ENCODE results near the gene DOCK8. TPM values are rescaled to one million over a fixed set of nuclear protein-coding genes. Genes with fewer than 3 reads are reported as not detected.

DOCK8 gene
- total RNA-seq, 1 experiment from 2014 or later = 7.5 TPM

DNA sequence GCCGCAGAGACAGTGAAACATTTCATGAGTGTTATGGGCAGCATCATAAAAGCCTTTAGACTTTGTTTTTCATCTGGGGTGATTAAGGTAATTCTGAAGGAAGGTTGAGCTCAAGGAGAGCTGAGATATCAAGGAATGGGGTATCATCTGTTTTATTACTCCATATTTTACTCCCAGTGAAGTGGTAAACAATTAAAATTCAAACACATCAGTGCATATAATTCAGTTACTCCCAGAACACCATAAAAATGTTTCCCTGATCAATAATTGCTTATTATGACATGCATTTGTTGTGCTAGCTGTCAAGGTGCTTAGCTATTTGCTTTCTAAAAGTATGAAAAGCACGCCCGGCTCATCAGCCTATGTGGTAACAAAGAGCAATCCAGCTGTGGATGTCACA lies 81.7 kb downstream of the DOCK8 start:
- intact Hi-C loops (cut with micrococcal nuclease; ENCODE audit: unreplicated experiment) = no loop called here
- H4K20me1 ChIP-seq (ENCODE audit: insufficient read depth) = no peaks in the 10 kb centered on the region
- no peak overlapping the region for H3K4me3 ChIP-seq
- TF ChIP-seq, protein P1, sequence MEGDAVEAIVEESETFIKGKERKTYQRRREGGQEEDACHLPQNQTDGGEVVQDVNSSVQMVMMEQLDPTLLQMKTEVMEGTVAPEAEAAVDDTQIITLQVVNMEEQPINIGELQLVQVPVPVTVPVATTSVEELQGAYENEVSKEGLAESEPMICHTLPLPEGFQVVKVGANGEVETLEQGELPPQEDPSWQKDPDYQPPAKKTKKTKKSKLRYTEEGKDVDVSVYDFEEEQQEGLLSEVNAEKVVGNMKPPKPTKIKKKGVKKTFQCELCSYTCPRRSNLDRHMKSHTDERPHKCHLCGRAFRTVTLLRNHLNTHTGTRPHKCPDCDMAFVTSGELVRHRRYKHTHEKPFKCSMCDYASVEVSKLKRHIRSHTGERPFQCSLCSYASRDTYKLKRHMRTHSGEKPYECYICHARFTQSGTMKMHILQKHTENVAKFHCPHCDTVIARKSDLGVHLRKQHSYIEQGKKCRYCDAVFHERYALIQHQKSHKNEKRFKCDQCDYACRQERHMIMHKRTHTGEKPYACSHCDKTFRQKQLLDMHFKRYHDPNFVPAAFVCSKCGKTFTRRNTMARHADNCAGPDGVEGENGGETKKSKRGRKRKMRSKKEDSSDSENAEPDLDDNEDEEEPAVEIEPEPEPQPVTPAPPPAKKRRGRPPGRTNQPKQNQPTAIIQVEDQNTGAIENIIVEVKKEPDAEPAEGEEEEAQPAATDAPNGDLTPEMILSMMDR (conservative IDR thresholded peaks at IDR 0.05) = no peak
- no peak for TF ChIP-seq EZH2 (IDR thresholded peaks at IDR 0.05; ENCODE audit: low read depth)
- H3K4me1 ChIP-seq (replicated peaks; ENCODE audit: insufficient read depth) = peaks cover 7% of the 10 kb centered on the region; the same call in 1 of the 2 replicates
- no TSS peak for BruUV-seq (replicated peaks)
- H3K27ac ChIP-seq = no peak overlapping the region
- no peak overlapping the region for H2AFZ ChIP-seq
- peaks cover 4% of the 10 kb centered on the region; the same call in 1 of the 2 replicates for H3F3A ChIP-seq (ENCODE audit: insufficient read depth, low read depth)
- H3K9me3 ChIP-seq (ENCODE audit: insufficient read depth, low read depth) = no peaks in the 10 kb centered on the region
- H3K9me2 ChIP-seq (ENCODE audit: insufficient read depth) = no peaks in the 10 kb centered on the region
- no peaks in the 10 kb centered on the region for H3K79me2 ChIP-seq (ENCODE audit: low read depth)
- H3K27me3 ChIP-seq (ENCODE audit: insufficient read depth, low read depth) = no peaks in the 10 kb centered on the region
- ChIA-PET CTCF (no interaction called here), POLR2A (ENCODE audit: unreplicated experiment) (no interaction called here)
- no peak for DNase-seq
- H3K36me3 ChIP-seq (ENCODE audit: low read depth) = no peaks in the 10 kb centered on the region
- no peak overlapping the region for H3K4me2 ChIP-seq

DNA sequence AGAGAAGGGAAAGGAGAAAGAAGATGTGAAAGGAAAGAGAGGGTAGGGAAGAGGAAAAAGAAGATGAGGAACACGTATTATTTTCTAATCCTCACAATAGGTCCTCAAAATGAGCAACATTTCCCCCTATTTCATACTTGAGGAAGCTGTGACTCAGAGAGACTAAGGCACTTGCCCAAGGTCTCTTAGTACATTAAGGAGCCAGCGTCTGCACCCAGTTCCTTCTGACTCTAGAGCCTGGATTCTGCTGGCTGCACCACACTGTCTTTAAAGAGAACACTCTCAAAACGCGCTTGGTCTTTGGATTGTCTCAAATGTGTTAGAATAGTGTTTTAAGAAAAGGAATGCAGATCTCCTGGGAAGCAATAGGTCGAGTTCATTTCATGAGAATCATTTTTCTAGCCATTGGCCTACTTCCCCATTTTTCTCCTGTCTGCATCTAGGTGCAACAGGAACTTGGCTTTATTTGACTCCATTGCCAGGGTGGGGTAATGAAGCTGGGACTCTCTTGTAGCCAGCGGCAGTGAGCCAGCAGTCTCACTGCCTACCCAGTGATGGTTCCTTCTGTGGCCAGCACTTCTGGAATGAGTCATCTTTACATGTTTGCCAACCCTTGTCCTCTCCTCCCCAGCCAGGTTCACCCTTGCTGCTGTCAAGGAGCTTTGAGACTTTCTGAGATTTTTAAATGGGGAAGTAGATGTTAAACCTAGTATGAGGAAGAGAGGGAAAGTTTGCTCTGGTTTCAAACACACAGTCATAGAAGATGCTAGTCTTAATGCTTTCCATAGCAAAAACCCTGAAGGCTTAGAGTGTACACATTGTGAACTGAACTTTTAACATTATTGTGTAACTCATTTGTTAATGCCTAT lies 82.7 kb downstream of the DOCK8 start:
- Histone ChIP-seq H3F3A (ENCODE audit: insufficient read depth, low read depth) (peaks cover 4% of the 10 kb centered on the region; the same call in 1 of the 2 replicates), H3K9me2 (ENCODE audit: insufficient read depth) (no peaks in the 10 kb centered on the region), H3K9me3 (ENCODE audit: insufficient read depth, low read depth) (no peaks in the 10 kb centered on the region), H3K4me3 (no peak overlapping the region), H3K4me1 (replicated peaks; ENCODE audit: insufficient read depth) (peaks cover 7% of the 10 kb centered on the region; the same call in 1 of the 2 replicates), H3K27ac (peak overlapping the region; percentile 38; the same call in 1 of the 2 replicates), H3K36me3 (ENCODE audit: low read depth) (no peaks in the 10 kb centered on the region), H3K27me3 (ENCODE audit: insufficient read depth, low read depth) (no peaks in the 10 kb centered on the region), H4K20me1 (ENCODE audit: insufficient read depth) (no peaks in the 10 kb centered on the region), H3K4me2 (peak overlapping the region; percentile 29; the same call in 1 of the 2 replicates), H2AFZ (no peak overlapping the region), H3K79me2 (ENCODE audit: low read depth) (no peaks in the 10 kb centered on the region)
- DNase-seq = peak; percentile 28 to 84
- POLR2A ChIA-PET (ENCODE audit: unreplicated experiment) = no interaction called here
- no TSS peak for BruUV-seq (replicated peaks)
- TF ChIP-seq, protein P1 (conservative IDR thresholded peaks at IDR 0.05) = no peak
- TF ChIP-seq EZH2 (IDR thresholded peaks at IDR 0.05; ENCODE audit: low read depth) = no peak
- intact Hi-C loops (cut with micrococcal nuclease; ENCODE audit: unreplicated experiment) = no loop called here
- CTCF ChIA-PET = no interaction called here

DNA sequence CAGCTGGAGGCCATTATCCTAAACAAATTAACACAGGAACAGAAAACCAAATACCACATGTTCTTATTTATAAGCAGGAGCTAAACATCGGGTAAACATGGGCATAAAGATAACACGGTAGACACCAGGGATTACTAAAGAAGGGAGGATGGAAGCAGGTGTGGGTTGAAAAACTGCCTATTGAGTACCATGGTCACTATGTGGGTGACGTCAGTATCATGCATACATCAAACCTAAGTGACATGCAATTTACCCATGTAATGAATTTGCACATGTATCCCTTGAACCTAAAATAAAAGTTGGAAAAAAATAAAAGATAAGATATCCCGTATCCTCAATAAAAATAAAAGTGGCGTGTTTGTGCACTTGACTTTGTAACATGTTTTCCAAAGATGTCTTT lies 88.8 kb downstream of the DOCK8 start:
- H3K4me2 ChIP-seq = peak overlapping the region; percentile 76
- 0 out of 2 replicates have a peak, but pooled peaks cover 3% of the 10 kb centered on the region for H3F3A ChIP-seq (ENCODE audit: insufficient read depth, low read depth)
- TF ChIP-seq EZH2 (IDR thresholded peaks at IDR 0.05; ENCODE audit: low read depth) = no peak
- H3K9me3 ChIP-seq (ENCODE audit: insufficient read depth, low read depth) = no peaks in the 10 kb centered on the region
- peak overlapping the region; percentile 75; the same call in 1 of the 2 replicates for H3K27ac ChIP-seq
- no peaks in the 10 kb centered on the region for H3K79me2 ChIP-seq (ENCODE audit: low read depth)
- peak overlapping the region; percentile 42 for H3K4me3 ChIP-seq
- no TSS peak for BruUV-seq (replicated peaks)
- ChIA-PET POLR2A (ENCODE audit: unreplicated experiment) (no interaction called here), CTCF (no interaction called here)
- H4K20me1 ChIP-seq (ENCODE audit: insufficient read depth) = no peaks in the 10 kb centered on the region
- H2AFZ ChIP-seq = no peak overlapping the region
- intact Hi-C loops (cut with micrococcal nuclease; ENCODE audit: unreplicated experiment) = no loop called here
- no peak for DNase-seq
- H3K9me2 ChIP-seq (ENCODE audit: insufficient read depth) = no peaks in the 10 kb centered on the region
- H3K36me3 ChIP-seq (ENCODE audit: low read depth) = no peaks in the 10 kb centered on the region
- H3K4me1 ChIP-seq (replicated peaks; ENCODE audit: insufficient read depth) = peaks cover 6% of the 10 kb centered on the region
- no peaks in the 10 kb centered on the region for H3K27me3 ChIP-seq (ENCODE audit: insufficient read depth, low read depth)

All from PC-9 (cell line).